Activated naive CD8-positive, alpha-beta T cell treated with anti-CD3 and anti-CD28 coated beads for 36 hours (primary cell): ENCODE measurements around the gene SACS. TPM values are rescaled to one million over a fixed set of nuclear protein-coding genes. Genes with fewer than 3 reads are reported as not detected.

Experiments
- total RNA-seq, 2 experiments: library from RNA; stranded (reverse); gene quantifications; one replicate each; pipeline ENCODE4 v1.2.3, GENCODE V29; 2021

The SACS gene
- total RNA-seq, 2 experiments from 2014 or later: 47.5 to 50.6 TPM

Other genes with a start within 250 kb of the SACS start
- under 1 TPM; 0.06 to 0.08 TPM for gene TNFRSF19, start 136.7 kb upstream of the SACS start, total RNA-seq